ENCODE measurements around the gene MYPN.
"Not testable (repeated sequence)": the region's sequence is repeated elsewhere in the genome, so short reads cannot be mapped to it uniquely, and the experiment has no call there.

MYPN gene

DNA sequence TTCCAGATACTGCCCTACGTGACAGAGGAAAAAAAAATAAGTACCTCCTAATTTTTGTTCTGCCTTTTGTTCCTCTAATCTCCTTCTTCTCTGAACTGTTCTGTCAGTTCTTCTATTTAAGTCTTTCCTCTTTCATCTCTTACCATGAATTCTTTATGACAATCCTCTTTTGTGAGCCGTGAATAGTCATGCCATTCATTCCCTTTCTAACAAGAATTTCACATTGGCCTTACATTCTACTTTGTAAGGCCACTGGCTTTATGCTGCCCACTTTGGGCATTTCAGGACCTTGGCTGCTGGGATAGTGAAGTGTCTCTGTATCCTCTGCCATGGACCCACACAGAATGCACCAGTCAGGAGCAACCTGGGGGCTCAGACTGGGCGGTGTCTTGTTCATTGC is 69.7 kb downstream of the MYPN start:
- no peak for DNase-seq

DNA sequence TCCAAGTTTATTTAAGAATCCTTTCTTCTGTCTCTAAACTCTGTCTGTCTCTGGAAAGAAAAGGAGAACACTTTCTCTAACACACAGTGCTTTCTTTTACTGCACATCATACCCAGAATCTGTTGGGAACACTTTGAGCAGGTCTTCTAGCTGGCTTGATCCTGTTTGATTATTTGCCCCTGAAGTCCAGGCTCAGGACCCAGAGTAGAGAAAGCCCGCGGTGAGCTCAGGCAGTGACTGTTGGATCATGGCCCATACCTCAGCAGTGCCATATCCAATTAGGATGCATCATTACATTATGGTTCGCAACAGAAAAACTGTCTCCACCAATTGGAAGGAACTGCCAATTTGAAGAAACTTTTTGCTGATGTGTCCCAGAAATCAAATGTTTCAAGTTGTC is 71.2 kb downstream of the MYPN start:
- DNase-seq, result no peak

- DNase-seq, result no peak
Observed at GRCh38 chr10:68184546-68184945, 75.3 kb downstream of the MYPN start.

- no peak for DNase-seq
Observed at GRCh38 chr10:68185085-68185484, 75.8 kb downstream of the MYPN start.

- no peak for DNase-seq
Observed at GRCh38 chr10:68188835-68189234, 79.5 kb downstream of the MYPN start.

DNA sequence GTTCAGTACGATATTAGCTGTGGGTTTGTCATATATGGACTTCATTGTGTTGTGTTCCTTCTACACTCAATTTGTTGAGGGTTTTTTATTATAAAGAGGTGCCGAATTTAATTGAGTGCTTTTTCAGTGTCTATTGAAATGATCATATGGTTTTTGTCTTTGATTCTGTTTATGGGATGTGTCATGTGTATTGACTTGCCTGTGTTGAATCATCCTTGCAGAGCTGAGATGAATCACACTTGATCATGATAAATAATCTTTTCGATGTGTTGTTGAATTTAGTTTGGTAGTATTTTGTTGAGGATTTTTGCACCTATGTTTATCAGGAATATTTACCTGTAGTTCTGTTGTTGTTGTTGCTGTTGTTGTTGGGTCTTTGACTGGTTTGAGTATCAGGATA is 82.8 kb downstream of the MYPN start:
- no peak for DNase-seq

DNA sequence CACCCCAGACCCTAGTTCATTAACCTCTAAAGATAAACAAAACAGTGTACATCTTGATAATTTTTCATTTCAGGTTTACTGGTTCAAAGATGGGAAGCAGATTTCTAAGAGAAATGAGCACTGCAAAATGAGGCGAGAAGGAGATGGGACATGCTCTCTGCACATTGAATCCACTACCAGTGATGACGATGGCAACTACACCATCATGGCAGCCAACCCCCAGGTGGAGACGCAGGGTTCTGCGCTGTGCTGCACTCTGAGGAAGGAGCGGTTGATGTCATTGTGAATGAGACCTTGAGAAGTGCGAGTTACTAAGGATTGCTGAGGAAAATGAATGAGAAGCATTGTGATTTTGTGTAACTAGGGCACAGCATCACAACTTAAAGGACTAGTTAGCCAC is 85.0 kb downstream of the MYPN start:
- no peak for DNase-seq

DNA sequence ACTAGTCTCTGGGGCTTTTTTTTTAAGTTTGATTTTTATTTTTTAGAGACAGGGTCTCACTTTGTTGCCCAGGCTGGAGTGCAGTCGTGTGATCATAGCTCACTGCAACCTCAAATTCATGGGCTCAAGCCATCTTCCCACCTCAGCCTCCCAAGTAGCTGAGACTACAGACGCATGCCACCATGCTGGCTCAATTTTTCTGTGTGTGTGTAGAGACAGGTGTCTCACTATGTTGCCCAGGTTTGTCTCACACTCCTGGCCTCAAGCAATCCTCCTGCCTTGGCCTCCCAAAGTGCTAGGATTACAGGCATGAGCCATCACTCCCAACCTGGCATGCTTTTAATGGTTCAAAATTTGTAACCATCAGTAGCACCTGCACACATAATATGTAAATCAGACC is 86.5 kb downstream of the MYPN start:
- not testable (repeated sequence) for DNase-seq

GRCh38 chr10:68196701-68197100 is 87.4 kb downstream of the MYPN start:
- DNase-seq, result no peak

DNA sequence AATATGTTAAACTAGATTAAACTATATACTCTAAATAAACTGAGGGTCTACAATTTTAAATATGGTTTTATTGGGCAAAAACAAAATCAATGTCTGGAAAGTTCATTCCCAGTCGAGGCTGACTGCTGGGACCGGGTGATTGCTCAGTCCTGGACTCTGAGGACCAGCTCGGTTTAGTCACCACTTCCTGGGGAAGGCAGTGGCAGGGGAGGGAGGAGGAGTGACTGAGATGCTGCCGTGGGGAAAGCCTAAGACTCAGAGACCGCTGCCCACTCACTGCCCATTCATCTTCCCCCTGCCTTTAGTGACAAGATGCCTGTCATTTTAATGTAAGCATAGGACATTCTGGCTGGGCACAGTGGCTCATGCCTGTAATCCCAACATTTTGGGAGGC is 93.7 kb downstream of the MYPN start:
- DNase-seq, result no peak

- DNase-seq, result no peak
Observed at GRCh38 chr10:68208424-68209042, 99.2 kb downstream of the MYPN start.

DNA sequence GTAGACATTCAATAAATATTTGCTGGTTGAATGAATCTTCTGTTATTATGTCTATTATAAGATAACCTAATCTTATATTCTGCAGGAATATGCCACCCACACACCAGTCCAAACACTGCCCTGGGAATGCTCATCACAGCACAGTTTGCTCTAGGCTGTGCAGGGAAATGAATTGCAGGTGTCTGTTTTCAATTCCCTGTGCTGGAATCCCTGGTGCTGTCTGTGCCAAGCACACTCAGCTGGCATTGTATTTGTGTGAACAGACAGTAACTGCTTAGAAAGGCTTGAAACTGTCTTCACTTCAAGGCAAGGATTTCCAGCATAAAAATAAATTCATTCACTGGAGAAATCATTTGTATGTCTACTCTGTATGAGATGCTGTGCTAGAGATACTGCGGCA is 102.4 kb downstream of the MYPN start:
- DNase-seq, result no peak

- DNase-seq, result no peak
Observed at GRCh38 chr10:68212721-68213352, 103.5 kb downstream of the MYPN start.

DNA sequence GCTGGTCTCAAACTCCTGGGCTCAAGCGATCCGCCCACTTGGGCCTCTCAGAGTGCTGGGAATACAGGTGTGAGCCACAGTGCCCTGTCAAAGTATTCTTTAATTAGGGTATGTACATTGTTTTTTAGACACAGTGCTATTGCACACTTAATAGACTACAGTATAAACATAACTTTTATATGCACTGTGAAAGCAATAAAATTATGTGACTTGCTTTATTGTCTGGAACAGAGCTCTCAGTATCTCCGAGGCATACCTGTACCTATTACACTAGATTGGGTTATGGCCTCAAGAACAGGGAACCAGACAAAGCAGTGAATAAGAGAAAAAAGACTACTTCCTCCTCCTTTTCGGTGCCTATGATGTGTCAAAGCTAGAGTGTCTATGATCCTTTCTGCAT is 109.5 kb downstream of the MYPN start:
- DNase-seq, result no peak

DNA sequence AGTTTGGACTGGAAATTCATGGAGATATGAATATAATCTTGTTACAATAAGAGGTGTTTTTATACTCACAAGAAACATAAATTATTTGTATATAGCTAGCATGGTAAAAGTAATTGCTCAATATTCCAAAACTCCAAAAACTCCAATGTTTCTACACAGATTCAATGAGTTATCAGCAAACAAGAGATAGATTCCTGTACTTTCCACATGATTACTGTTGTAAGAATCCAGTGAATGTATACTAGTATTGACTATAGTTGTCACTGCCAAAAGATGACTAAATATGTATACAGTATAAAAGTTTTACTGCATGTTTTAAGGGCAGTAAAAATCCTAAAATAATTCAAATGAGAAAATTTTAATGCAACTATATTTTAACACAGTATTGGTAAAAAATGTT is 111.9 kb downstream of the MYPN start:
- DNase-seq, result no peak

DNA sequence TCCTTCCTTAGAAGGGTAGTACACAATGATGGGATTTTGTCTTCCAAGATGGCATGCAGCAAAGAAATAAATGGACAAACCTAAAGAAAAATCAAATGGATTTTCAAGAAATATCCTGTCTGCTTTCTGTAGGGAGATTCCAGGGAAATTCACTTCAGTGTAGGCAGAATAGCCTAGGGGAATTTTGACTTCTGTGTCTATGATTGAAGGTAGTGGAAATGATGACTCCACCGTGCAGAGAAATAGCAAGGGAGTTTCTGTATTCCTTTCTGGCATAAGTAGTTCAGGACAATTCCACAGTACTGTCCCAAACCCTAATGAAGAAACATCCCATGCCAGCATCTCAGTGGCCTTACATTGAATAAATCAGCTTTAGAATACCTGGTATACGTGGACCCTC is 113.1 kb downstream of the MYPN start:
- DNase-seq, result no peak

DNA sequence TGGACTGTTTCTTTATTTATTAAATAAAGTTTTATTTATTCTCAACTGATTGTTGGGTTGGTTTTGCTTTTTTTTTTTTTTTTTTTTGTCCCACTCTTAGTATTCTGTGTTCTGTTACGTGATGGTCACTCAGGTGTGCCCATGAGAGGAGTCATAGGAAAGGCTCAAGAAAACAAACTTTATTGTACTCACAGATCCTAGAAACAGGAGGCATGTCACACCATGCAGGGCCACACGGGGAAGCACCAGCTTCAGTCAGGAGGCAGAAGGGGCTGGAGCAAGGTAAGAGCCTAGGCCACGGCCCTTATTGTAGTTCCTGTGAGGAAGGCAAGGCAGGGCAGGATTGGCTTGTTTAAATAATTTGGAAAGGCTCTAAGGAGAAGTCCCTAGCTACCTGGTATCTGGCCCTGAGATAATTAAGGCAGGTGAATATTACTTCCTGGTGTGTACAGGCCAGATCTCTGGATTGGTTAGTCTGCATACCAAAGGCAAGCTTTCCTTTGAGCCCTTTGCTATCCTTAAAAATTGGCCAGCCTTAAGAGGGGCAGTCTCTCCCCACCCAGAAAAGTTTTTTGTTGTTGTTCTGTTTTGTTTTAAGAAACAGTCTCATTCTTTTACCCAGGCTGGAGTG is 114.4 kb downstream of the MYPN start:
- DNase-seq, result no peak

GRCh38 chr10:68224810-68225209 is 115.5 kb downstream of the MYPN start:
- DNase-seq, result no peak

DNA sequence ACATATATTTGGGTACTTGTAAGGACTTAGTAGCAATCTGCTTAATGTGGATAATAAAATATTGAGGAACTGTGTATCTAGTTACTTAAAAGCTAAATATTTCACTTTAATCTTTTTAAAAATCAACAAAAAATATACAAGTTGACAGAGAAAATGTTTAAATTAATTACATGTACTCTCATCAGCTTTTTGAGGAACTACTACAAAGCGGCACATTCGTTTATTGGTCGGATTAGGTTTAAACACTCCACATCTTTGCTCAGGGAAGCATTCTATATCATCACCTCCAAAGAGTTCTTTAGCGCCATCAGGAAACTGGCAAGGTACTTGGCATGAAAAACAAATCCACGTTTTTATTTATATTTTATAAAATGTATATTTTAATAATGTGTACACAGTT is 121.0 kb downstream of the MYPN start:
- DNase-seq, result no peak

- no peak for DNase-seq
Observed at GRCh38 chr10:68231106-68231816, 122.0 kb downstream of the MYPN start.

- no peak for DNase-seq
Observed at GRCh38 chr10:68231817-68232251, 122.5 kb downstream of the MYPN start, which contains the start of gene ATOH7. ATOH7 (minus strand) TSS chr10:68232113; CDS start chr10:68231677, 436 bp downstream.

DNA sequence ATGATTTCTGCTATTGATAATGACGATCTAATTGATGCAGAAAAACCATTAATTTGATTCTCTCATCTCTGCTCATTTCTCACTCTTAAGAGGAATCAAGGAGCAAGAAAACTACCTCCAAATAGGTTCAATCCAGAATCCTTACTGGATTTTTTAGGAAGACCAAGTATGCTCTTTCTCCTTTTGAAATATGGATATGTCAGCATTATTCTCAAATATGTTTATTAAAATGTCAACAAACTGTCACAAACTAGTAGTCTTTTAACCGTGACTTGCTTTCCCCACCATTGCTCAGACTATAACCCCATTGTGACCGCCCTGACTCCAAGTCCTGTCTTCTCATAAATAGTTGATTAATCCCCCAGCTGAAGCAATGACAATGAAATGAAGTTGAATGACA is 123.8 kb downstream of the MYPN start:
- DNase-seq, result no peak

DNA sequence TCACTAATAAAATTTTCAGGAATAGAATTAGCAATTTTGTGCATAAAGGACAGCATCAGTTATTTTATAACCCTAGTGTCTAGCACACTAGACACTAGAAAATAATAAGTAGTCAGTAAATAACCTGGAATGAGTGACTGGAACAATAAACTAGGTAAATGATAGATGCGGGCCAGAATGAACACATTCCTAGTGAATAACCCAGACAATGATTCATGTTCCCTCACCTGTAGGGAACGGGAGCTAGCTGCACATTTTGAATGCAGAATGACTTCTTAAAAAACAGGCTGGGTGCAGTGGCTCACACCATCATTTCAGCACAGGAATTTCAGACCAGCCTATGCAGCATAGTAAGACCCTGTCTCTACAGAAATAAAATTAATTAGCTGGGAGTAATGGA is 125.8 kb downstream of the MYPN start:
- no peak for DNase-seq

DNA sequence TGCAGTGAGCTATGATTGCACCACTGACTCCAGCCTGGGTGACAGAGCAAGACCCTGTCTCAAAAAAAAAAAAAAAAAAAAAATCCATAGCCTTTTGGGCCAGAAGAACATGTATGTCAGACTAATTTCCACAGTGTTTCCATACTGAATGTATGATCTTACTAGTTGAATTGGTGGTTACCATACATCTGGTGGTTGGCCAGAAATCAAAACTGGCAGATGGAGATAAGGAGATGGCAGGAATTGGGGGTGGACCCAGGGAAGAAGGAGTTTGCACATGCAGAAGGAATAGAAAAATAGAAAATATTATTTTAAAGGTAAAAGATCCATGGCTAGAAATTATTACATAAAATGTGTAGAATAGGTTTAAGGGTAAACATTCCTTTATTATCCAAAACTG is 126.3 kb downstream of the MYPN start:
- no peak for DNase-seq
